Progenitor cell of endocrine pancreas (in vitro differentiated cells): ENCODE data around the gene USF2. TPM values are rescaled to one million over a fixed set of nuclear protein-coding genes. Genes with fewer than 3 reads are reported as not detected.

ENCODE experiments used
- DNase-seq: peaks from one replicate; pipeline ENCODE4 v3.0.0; 2021; ENCODE audit warnings: low spot score; ENCODE audit not compliant: unreplicated experiment
- H3K27ac Mint-ChIP-seq: 2 replicates; pipeline ENCODE4 v1.8.0; 2021; ENCODE audit warnings: mild to moderate bottlenecking, moderate library complexity, mixed read lengths
- H3K27me3 Mint-ChIP-seq: 2 replicates; pipeline ENCODE4 v1.8.0; 2021; ENCODE audit warnings: mixed read lengths
- H3K36me3 Mint-ChIP-seq: 2 replicates; pipeline ENCODE4 v1.8.0; 2022; ENCODE audit warnings: mixed read lengths; ENCODE audit not compliant: insufficient read depth
- H3K4me1 Mint-ChIP-seq: 2 replicates; pipeline ENCODE4 v1.8.0; 2021; ENCODE audit warnings: low read depth, mixed read lengths
- H3K4me3 Mint-ChIP-seq: 2 replicates; pipeline ENCODE4 v1.8.0; 2021; ENCODE audit warnings: low read depth, mild to moderate bottlenecking, moderate library complexity, mixed read lengths
- H3K9me3 Mint-ChIP-seq: 2 replicates; pipeline ENCODE4 v1.8.0; 2021; ENCODE audit warnings: low read depth, mixed read lengths
- CTCF ChIP-seq: fragments of 200-600 bp; sonication (generic); IDR thresholded peaks from one replicate; pipeline ENCODE4 v1.5.0; 2021; ENCODE audit warnings: antibody characterized with exemption, mild to moderate bottlenecking; ENCODE audit not compliant: unreplicated experiment
- total RNA-seq: library from RNA; stranded (reverse); gene quantifications from 2 replicates; pipeline ENCODE4 v1.2.1, GENCODE V29; 2021

The USF2 gene
- total RNA-seq, 1 donor from 2014 or later = 126 TPM

- H3K36me3 Mint-ChIP-seq = peaks cover 11% of the 10 kb centered on the region
- no peak for TF ChIP-seq CTCF
- H3K4me1 Mint-ChIP-seq = peaks cover 7% of the 10 kb centered on the region
- H3K27me3 Mint-ChIP-seq = no peaks in the 10 kb centered on the region
- peak; percentile 6 for DNase-seq
- peak overlapping the region; percentile 75 for H3K27ac Mint-ChIP-seq
- H3K4me3 Mint-ChIP-seq = peak overlapping the region; percentile 44
- no peaks in the 10 kb centered on the region for H3K9me3 Mint-ChIP-seq
Observed at GRCh38 chr19:35265126-35265899, 3.4 kb upstream of the USF2 start.

GRCh38 chr19:35265900-35266519 is 2.8 kb upstream of the USF2 start:
- Mint-ChIP-seq H3K4me3 (peak overlapping the region; percentile 60), H3K27me3 (no peaks in the 10 kb centered on the region), H3K9me3 (no peaks in the 10 kb centered on the region), H3K27ac (peak overlapping the region; percentile 87), H3K36me3 (peaks cover 11% of the 10 kb centered on the region), H3K4me1 (peaks cover 7% of the 10 kb centered on the region)
- DNase-seq = peak; percentile 4
- no peak for TF ChIP-seq CTCF

GRCh38 chr19:35266520-35267352 is 2.0 kb upstream of the USF2 start:
- peak overlapping the region; percentile 87 for H3K4me3 Mint-ChIP-seq
- H3K4me1 Mint-ChIP-seq = peaks cover 7% of the 10 kb centered on the region
- H3K36me3 Mint-ChIP-seq = peaks cover 11% of the 10 kb centered on the region
- H3K27ac Mint-ChIP-seq = peak overlapping the region; percentile 87
- no peak for DNase-seq
- no peaks in the 10 kb centered on the region for H3K27me3 Mint-ChIP-seq
- H3K9me3 Mint-ChIP-seq = no peaks in the 10 kb centered on the region
- TF ChIP-seq CTCF = no peak

GRCh38 chr19:35267353-35267817 is 1.4 kb upstream of the USF2 start:
- Mint-ChIP-seq H3K4me1 (peaks cover 7% of the 10 kb centered on the region), H3K27me3 (no peaks in the 10 kb centered on the region), H3K9me3 (no peaks in the 10 kb centered on the region), H3K4me3 (peak overlapping the region; percentile 87), H3K36me3 (peaks cover 15% of the 10 kb centered on the region), H3K27ac (peak overlapping the region; percentile 93)
- no peak for DNase-seq
- no peak for TF ChIP-seq CTCF

GRCh38 chr19:35267818-35268535 is 785 bp upstream of the USF2 start:
- Mint-ChIP-seq H3K4me1 (peaks cover 7% of the 10 kb centered on the region), H3K36me3 (peaks cover 15% of the 10 kb centered on the region), H3K9me3 (no peaks in the 10 kb centered on the region), H3K27me3 (no peaks in the 10 kb centered on the region), H3K27ac (peak overlapping the region; percentile 93), H3K4me3 (peak overlapping the region; percentile 87)
- no peak for TF ChIP-seq CTCF
- peak; percentile 39 for DNase-seq
